HG03439 (cell line): ENCODE data around the gene CCNE1.

Experiments
- ATAC-seq: cut with Tn5 transposase; IDR thresholded peaks from one replicate; pipeline ENCODE4 v1.9.1; 2021; ENCODE audit warnings: mild to moderate bottlenecking, moderate library complexity; ENCODE audit not compliant: unreplicated experiment

The CCNE1 gene

DNA sequence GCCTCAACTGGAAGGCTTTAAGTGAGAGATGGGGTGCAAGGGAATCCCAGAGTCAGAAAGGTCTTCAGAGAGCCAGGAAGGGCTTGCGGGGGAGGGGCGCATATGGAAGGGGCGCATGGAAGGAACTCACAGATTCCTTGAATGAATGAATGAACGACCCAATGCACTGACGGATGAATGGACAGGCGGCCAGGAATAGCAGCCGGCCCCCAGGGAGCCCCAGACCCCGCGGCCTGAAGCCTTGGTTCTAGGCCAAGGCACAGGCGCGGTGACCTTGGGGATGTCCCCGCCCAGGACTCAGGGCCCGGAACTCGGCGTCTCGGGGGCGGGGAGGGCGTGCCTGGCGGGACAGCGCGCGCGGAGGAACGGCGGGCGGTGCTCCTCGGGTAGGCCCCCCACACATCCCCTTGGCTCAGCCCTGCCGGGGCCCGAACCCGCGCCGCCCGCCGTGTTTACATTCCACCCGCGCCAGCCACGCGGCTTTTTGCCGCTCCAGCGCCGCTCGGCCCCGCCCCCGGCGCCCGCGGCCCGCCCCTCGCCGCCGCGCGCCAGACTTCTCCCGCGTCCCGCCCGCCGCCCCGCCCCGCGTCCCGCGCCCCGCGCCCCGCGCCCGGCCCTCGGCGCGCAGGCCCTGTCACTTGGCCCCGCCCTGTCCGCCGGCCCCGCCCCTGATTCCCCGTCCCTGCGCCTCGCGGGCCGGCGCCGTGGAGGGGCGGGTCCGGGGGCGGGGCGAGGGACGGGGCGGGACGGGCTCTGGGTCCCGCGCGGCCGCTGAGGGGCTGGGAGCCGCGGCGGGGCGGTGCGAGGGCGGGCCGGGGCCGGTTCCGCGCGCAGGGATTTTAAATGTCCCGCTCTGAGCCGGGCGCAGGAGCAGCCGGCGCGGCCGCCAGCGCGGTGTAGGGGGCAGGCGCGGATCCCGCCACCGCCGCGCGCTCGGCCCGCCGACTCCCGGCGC lies at the start of gene CCNE1:
Gene CCNE1 (plus strand): TSS at position 867 of the 955 bp plus-strand sequence. CDS start 565 bp downstream, outside the sequence.
- ATAC-seq, result peak; percentile 68

DNA sequence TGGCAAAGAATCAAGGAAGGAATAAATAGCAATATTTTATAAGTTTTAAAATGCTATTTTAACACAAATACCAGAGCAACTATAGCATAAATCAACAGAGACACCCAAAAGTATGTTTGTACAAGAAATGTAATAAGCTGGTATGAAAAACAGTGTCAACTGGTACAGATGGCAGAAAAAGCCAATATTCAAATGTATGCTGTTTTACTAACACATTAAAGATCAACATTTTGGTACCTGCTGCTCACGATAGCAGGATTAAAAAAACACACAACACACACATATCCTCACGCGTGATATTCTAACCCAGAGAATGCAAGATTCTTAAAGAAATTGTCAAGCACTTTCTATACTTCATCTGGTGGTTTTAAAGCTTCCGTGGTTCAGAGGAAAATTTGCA lies 48.6 kb upstream of the CCNE1 start:
- ATAC-seq, result no peak

DNA sequence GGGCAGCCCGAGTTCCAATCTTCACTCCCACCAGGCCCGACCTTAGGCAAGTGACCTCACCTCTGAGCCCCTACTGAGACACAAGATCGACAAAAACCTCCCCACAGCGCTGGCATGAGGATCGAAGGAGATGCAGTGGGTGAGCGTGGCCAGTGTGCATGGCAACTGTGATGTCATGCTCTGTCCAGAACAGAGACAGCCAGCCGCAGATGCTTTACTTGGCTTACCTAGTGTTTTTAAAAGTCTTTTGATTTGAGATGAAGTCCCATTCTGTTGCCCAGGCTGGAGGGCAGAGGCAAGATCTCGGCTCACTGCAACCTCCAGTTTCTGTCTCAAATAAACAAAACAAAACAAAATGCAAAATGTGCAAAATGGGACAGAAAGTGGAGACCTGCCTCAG lies 47.4 kb upstream of the CCNE1 start:
- no peak for ATAC-seq

DNA sequence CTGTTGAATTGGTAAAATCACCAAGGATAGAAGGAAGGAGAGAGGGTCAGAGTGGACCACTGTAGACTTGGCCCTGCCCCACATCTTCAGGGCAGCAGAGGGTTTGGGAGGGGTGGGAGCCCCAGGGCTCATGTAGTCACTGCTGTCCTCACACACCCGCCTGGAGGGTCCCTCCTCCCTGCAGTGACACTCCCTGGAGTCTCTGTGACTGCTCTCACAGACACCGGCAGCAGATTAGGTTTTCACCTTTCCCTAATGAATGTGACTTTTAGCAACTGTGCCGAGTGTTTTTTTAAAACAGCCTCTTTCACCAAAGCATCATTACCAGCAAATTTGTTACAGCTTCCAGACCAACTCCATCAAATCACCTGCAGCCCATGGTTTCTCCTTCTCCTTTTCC lies 45.7 kb upstream of the CCNE1 start:
- no peak for ATAC-seq

DNA sequence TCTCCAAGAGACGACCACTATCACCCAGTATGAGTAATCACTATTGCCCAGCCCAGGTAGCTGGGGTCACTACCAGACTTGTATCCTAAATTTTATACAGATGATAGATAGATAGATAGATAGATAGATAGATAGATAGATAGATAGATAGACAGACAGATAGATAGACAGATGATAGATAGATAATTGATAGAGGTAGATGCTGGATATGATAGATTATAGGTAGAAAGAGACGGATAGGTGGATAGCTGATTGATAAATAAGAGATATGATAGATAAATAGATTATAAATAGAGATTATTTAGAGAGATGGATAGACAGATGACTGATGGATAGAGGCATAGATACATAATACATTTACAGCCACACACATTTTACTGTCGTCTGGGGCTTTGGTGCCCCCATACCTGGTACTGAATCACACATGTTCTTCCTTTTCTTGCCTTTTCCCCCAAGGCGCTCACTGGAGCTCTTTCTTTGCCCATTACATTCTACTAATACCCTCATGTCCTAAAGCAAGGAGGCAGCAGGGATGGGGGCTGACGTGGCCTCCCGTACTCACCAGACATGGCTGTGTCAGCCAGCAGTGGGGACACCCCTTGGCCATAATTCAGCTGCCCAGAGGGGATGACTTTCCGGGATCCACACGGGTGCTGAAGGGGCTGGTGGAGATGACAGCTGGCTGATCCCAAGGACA lies 44.6 kb upstream of the CCNE1 start:
- ATAC-seq, result no peak

DNA sequence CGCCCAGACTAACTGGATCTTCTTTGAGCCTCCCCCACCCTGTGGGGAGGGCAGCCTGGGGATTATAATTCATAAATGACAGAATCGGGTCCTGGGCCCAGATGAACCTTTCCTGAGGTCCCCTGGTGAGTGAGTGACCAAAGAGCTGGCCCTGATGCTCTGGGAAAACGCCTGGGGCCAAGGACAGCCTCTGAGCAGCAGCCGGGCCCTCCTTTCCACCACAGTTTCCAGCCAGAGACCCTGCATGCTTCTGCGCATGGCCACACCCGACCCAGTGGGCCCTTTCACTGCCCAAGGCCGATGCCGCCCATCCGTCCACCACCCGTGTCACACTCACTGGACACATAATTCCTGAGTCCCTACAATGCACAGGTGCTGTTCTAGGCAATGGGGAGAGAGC lies 43.6 kb upstream of the CCNE1 start:
- ATAC-seq, result no peak

DNA sequence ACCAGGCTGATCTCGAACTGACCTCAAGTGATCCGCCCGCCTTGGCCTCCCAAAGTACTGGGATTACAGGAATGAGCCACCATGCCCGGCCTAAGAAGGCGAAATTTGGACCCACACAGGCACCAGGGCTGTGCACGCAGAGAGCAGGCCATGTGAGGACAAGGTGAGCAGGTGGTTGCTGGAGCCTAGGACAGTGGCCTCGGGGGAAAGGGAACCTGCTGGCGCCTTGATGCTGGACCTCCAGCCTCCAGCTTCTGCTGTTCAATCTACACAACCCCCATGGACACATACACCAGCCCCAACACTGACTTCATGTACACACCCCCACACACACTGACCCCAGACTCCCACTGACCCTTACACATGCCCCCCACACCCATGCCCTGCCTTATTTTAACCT lies 41.8 kb upstream of the CCNE1 start:
- ATAC-seq, result no peak

DNA sequence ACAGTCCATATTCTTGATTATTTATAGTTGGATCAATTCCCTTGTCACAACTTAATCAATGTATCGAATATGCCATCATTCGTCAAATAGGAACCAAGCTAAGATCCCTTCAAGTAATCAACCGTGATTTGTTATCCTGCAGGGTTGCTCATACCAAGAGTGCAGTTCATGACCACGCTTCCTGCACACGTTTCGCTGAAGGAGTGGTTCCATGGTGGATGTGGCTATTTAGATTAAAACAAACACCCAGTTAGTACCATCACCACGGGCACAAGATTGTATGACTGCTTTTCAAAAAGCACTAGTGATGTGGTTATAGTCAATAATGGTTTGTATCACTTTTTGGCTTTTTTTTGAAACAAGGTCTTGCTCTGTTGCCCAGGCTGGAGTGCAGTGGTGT lies 41.1 kb upstream of the CCNE1 start:
- no peak for ATAC-seq

DNA sequence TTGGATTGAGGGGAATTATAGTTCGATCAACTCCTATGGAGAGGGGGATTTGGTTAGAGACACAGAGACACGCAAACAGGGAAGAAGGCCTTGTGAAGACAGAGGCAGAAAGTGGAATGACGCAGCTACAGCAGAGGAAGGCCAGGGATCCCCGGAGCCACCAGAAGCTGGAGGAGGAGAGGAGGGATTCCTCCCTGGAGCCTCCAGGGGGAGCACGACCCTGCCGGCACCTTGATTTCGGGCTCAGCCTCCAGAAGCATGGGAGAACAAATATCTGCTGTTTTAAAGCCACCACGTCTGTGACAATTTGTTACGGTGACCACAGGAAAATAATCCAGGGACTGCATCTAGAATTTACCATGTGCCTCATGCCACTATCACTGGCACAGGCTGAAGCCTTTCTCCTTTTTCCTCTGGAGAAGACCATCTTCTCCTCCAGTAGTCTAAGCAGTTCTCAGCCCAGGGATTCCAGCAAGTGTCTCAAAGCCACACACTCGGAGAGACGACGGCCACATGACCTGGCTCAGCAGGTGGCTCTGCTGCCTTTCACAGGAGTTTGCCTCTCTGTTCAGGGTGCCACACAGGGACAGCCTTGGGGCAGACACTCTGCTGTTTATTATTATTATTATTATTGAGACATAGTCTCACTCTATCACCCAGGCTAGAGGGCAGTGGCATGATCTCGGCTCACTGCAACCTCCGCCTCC lies 39.9 kb upstream of the CCNE1 start:
- ATAC-seq, result no peak

DNA sequence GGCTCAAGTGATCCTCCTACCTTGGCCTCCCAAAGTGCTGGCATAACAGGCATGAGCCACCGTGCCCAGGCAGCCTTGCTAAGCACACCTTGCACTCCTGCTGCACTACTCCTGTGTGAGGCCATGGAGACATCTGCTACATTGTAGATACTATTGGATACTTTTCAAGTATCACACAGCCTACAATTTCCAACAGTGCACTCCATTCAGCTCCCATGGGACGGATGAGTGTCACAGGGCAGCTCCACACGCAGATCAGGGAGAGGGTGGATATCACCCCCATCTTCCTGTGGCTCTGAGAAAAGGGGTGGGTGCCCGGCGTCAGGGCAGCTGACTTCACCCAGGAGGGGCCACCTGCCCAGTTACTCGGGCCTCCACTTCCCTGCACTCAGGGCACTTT lies 39.1 kb upstream of the CCNE1 start:
- ATAC-seq, result no peak

DNA sequence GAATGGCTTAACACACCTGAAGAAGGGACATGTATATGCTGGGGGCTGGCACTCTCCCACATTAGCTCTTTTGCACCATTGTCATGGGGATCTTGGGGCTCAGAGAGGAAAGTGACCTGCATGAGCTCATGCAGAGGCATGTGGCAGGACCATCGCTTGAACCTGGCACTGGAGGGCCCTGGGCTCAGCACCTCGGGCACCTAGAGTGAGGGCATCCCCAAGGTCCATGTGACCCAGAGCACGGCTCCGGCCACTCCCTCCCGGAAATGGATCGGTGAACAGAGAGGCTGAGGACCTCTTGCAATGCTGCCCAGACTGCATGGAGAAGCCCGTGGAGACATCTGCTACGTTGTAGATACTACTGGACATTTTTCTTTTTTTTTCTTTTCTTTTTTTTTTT lies 38.6 kb upstream of the CCNE1 start:
- ATAC-seq, result no peak

DNA sequence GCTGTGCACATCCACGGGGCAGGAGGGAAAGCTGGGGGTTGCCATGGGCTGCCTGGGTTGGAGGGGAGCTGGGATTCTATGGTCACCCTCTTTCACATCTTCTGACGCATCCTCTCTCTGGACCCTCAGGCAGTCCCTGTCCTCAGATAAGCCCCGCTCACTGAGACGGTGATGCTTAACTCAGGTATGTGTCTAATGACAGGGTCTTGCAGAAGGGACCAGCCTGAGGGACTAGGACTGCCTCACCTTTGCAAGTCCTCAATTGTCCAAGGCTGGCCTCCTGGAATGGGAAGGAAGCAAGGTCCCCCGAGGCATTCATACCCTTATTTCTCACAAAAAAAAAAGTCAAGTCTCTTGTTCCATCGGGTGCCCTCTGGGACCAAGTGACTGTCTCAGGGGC lies 37.7 kb upstream of the CCNE1 start:
- ATAC-seq, result no peak

DNA sequence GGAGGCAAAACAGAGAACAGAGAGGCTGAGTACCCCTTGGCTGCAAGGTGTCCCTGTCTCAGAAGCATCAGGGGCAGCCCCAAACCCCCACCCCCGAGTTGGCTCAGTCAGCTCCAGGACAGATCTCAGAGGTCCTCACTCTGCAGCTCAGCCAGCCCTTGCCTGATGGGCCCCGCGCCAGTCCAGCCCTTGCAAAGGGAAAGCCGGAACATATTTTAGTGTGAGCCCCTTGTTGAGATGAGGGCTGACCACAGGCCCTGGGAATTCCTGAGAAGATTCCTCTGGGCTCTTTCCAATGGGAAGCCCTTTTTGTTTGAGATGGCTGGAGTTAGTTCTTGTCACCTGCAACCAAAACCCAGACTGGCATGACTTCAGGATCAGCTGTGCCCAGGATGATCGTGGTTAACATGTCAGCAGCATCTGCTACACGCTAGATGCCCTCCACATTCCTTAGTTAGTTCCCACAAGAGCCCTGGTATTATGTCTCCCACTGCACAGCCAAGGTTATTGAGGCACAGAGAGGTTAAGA lies 33.9 kb upstream of the CCNE1 start:
- ATAC-seq, result no peak

DNA sequence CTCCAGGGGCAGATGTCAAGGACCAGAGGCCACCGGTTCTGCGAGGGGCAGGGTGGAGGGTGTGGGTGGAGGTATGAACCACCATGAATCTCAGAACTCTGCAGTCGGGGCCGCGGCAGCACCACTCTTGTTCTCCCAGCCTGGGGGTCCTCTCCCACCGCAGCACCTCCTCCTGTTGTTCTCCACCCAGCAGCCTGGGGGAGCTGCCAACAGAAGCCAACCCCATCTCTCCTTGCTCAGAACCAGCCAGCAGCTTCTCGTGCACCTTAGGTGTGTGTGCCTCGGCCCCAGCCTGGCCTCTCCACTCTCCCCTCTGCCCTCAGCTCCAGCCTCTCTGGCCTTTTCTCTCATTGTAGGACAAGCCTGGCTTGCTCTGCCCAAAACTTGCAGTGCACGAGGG lies 31.9 kb upstream of the CCNE1 start:
- no peak for ATAC-seq

DNA sequence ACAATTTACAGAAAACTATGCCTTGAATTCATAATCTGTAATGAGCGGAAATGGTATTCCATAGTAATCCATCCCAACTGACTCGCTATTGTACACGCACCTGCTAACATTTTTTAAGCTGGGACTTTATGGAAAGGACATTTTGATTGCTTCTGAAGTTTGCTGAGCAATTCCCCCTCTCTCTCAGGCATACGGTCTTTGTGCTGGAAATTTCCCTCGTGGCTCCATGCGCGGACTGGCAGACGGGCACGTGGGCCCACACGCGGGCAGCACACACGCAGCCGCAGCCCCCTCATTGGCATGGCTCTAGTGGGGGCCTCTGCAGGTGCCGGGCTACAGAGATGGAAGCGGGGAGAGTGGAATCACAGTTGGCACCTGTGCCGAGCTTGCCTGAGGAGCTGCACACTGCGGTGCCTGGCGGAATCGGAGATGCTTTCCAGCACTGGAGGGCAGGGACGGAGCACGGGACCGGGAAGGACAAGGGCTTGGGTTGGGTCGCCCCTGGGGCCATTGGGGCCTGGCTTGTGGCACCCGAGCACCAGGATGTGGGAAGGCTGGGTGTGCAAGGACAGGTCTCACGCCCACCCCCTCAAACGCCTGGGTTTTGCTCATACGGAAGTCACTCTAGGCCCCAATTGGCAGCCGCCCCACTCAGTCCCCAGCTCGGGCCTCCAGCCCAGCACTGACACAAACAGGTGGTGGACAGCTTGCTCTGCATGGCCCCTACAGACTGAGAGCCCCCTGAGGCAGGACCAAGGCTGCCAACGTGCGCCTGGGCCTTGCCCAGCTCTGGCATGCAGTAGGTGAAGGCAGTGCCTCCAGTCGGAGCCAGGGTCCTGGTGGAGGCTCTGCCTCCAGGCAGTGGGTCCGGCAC lies 30.2 kb upstream of the CCNE1 start:
- no peak for ATAC-seq

DNA sequence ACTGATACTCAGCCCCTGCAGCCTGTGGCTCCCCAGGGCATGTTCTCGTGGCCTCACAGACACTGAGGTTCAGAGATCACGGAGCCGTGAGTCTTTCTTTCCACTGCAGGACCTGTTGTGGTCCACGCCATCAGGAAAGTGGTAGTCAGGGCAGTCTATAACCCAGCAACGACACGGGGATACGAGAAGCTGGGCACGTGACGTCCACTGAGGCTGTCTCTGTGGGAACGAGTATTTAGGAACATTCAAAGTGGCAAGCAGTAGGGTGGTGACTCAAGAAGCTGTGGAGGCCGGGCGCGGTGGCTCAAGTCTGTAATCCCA lies 29.6 kb upstream of the CCNE1 start:
- ATAC-seq, result no peak

DNA sequence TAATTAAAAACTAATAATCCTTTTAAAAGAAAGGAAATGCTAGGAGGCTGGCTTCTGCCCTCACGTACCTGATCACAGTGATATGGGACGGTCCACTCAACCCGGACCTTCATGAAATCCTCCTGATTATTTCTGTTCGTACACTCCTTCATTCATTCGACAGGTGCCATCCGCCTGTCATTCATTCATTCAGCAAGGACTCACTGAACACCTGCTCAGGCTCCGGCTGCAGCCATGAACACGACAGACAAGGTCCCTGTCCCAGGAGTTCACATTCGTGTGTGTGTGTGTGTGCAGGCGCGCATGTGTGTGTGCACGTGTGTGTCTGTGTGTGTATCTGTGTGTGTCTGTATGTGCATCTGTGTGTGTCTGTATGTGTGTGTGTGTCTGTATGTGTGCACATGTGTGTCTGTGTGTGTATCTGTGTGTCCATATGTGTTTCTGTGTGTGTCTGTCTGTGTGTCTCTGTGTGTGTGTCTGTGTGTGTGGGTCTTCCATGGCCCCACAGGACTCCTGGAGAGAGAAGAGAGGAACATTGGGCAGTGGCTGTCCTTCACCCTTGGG lies 28.1 kb upstream of the CCNE1 start:
- no peak for ATAC-seq

DNA sequence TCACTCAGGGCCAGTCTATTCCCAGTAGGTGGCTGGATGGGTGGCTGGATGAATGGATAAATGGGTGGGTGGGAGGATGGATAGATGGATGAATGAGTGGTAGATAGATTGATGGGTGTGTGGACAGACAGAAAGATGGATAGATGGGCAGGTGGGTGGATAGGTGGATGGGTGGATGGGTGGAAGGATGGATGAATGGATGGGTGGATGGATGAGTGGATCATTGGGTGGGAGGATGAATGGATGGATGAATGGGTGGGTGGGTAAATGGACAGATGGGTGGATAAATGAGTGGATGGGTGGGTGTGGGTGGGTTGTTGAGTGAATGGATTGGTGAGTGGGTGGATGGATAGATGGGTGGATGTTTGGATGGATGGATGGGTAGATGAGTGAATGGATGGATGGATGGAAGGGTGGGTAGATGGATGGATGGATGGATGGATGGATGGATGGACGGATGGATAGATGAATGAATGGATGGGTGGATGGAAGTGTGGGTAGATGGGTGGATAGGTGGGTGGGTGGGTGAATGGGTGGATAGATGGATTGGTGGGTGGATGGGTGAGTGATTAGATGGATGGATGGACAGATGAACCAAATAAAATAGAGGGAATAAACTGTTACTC lies 27.1 kb upstream of the CCNE1 start:
- no peak for ATAC-seq

DNA sequence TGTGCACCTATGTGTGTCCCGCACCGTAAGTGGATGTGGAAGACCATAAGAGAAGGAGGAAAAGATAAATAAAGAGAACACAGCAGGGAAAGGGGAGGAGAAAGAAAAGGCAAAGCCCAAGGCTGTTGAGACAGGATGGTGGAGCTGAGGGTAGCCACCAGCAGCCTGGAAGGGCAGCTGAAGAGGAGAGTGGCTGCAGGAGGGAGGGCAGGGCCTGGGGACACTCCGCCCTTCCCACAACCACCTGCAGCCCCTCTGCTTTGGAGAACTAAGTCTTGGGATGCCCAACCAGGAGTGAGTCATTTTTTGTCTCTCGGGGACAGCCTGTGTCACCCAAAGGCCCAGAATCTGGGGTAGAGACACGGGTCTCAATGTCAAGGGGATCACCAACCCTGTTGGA lies 26.4 kb upstream of the CCNE1 start:
- ATAC-seq, result no peak
